ENCODE measurements around the gene UBE2F. TPM values are rescaled to one million over a fixed set of nuclear protein-coding genes. Genes with fewer than 3 reads are reported as not detected.

UBE2F gene
- total RNA-seq, 1 donor: 49.8 TPM

GRCh38 chr2:238010572-238010971 lies 43.8 kb downstream of the UBE2F start:
- TF ChIP-seq, protein P1, sequence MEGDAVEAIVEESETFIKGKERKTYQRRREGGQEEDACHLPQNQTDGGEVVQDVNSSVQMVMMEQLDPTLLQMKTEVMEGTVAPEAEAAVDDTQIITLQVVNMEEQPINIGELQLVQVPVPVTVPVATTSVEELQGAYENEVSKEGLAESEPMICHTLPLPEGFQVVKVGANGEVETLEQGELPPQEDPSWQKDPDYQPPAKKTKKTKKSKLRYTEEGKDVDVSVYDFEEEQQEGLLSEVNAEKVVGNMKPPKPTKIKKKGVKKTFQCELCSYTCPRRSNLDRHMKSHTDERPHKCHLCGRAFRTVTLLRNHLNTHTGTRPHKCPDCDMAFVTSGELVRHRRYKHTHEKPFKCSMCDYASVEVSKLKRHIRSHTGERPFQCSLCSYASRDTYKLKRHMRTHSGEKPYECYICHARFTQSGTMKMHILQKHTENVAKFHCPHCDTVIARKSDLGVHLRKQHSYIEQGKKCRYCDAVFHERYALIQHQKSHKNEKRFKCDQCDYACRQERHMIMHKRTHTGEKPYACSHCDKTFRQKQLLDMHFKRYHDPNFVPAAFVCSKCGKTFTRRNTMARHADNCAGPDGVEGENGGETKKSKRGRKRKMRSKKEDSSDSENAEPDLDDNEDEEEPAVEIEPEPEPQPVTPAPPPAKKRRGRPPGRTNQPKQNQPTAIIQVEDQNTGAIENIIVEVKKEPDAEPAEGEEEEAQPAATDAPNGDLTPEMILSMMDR (IDR thresholded peaks at IDR 0.05; ENCODE audit: insufficient read depth, low read length): no peak
- no peak for DNase-seq (ENCODE audit: low read depth)
- no peak overlapping the region for H3K4me3 ChIP-seq (ENCODE audit: low read depth, low read length)

GRCh38 chr2:238013806-238014205 lies 47.0 kb downstream of the UBE2F start:
- TF ChIP-seq, protein P1 (IDR thresholded peaks at IDR 0.05; ENCODE audit: insufficient read depth, low read length): no peak
- no peak overlapping the region for H3K4me3 ChIP-seq (ENCODE audit: low read depth, low read length)
- DNase-seq (ENCODE audit: low read depth): no peak

DNA sequence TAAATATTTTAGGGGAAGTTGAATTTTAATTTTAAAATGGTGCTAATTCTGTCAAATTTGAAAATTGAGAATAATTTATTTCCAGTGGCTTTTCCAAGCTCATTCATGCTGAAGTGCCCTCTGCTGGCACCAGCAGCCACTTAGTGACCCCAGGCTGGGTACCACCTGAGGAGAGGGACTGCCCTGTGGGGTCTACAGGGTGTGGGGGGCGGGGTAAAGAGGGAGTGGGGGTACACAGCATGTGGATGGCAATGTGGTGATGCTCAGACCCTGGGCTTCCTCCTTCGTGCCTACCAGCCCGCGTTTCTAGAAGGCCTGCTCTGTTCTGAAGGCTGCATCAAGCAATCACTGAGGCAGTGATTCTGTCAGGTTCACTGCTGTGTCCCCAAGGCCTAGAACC lies 48.9 kb downstream of the UBE2F start:
- no peak overlapping the region for H3K4me3 ChIP-seq (ENCODE audit: low read depth, low read length)
- DNase-seq (ENCODE audit: low read depth): no peak
- TF ChIP-seq, protein P1 (IDR thresholded peaks at IDR 0.05; ENCODE audit: insufficient read depth, low read length): peak; percentile 15

DNA sequence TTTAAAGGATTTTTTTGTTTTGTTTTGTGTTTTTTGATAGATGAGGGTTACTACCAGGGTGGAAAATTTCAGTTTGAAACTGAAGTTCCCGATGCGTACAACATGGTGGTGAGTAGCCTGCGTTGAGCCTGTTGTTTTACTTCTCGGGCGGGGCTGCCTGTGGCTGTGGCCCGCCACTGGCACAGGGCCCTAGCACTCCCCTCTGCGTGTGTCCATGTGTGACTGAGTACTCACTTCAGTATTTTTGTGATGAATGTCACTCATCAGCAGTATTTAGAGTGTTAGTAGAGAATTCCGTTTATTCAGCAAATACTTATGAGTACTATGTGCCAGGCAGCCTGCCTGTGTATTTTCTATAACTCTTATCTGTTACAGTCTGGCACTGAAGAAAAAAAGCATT lies 49.7 kb downstream of the UBE2F start:
- TF ChIP-seq, protein P1 (IDR thresholded peaks at IDR 0.05; ENCODE audit: insufficient read depth, low read length): no peak
- no peak for DNase-seq (ENCODE audit: low read depth)
- no peak overlapping the region for H3K4me3 ChIP-seq (ENCODE audit: low read depth, low read length)

- no peak overlapping the region for H3K4me3 ChIP-seq (ENCODE audit: low read depth, low read length)
- DNase-seq (ENCODE audit: low read depth): no peak
- TF ChIP-seq, protein P1 (IDR thresholded peaks at IDR 0.05; ENCODE audit: insufficient read depth, low read length): no peak
Observed at GRCh38 chr2:238019962-238020361, 53.1 kb downstream of the UBE2F start.

DNA sequence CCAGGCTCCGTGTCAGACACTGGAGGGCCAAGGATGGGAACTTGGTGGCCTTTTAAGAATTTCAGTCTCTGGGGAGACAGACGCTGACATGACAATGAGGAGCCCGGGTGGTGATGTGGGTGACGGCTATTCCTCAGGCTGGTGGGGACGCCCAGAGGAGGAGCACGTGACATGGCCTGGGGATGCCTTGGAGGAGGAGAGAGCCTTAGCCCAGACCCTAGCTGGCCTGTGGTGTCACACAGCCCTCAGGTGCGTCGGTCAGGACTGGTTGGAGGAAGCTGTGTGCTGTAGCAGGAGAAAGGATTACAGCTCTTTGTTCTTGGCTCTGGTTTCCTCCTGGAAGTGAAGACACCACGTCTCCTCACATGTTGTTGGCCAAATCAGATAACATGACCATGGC lies 54.0 kb downstream of the UBE2F start:
- TF ChIP-seq, protein P1 (IDR thresholded peaks at IDR 0.05; ENCODE audit: insufficient read depth, low read length): no peak
- no peak overlapping the region for H3K4me3 ChIP-seq (ENCODE audit: low read depth, low read length)
- DNase-seq (ENCODE audit: low read depth): no peak

GRCh38 chr2:238021327-238021726 lies 54.5 kb downstream of the UBE2F start:
- H3K4me3 ChIP-seq (ENCODE audit: low read depth, low read length): no peak overlapping the region
- no peak for DNase-seq (ENCODE audit: low read depth)
- TF ChIP-seq, protein P1 (IDR thresholded peaks at IDR 0.05; ENCODE audit: insufficient read depth, low read length): no peak
